ENCODE results near the gene THOC7.

The THOC7 gene

DNA sequence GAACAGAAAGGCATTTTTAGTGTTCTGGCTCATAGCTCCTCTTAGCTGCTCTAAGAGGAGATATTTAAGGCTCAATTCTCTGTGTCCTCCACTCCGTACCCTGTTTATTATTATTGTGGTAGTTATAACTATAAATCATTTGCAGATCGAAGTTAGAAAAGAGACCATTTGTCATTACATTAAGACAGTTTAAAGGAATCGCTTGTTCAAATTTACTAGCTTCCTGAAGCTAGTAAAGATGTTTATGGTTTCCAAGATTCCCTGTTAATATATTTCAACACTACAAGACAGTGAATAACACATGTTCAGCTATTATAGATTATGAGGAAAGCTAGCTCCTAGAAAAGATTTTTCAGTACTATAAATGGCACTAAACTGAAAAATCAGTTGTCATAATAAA is 12.7 kb upstream of the THOC7 start:
- Histone ChIP-seq H3K36me3 (no peaks in the 10 kb centered on the region), H3K27me3 (no peaks in the 10 kb centered on the region), H3K9me3 (no peaks in the 10 kb centered on the region), H3K4me3 (ENCODE audit: low read depth in 1 of 2, low read length in 1 of 2) (no peak overlapping the region), H3K4me1 (ENCODE audit: control insufficient read depth in 1 of 2, insufficient read depth in 1 of 2, low read depth in 1 of 2, low read length in 1 of 2) (peaks cover 10 to 12% of the 10 kb centered on the region in 2 experiments), H3K27ac (no peak overlapping the region)
- TF ChIP-seq, protein P1, sequence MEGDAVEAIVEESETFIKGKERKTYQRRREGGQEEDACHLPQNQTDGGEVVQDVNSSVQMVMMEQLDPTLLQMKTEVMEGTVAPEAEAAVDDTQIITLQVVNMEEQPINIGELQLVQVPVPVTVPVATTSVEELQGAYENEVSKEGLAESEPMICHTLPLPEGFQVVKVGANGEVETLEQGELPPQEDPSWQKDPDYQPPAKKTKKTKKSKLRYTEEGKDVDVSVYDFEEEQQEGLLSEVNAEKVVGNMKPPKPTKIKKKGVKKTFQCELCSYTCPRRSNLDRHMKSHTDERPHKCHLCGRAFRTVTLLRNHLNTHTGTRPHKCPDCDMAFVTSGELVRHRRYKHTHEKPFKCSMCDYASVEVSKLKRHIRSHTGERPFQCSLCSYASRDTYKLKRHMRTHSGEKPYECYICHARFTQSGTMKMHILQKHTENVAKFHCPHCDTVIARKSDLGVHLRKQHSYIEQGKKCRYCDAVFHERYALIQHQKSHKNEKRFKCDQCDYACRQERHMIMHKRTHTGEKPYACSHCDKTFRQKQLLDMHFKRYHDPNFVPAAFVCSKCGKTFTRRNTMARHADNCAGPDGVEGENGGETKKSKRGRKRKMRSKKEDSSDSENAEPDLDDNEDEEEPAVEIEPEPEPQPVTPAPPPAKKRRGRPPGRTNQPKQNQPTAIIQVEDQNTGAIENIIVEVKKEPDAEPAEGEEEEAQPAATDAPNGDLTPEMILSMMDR (IDR thresholded peaks at IDR 0.05) = no peak

DNA sequence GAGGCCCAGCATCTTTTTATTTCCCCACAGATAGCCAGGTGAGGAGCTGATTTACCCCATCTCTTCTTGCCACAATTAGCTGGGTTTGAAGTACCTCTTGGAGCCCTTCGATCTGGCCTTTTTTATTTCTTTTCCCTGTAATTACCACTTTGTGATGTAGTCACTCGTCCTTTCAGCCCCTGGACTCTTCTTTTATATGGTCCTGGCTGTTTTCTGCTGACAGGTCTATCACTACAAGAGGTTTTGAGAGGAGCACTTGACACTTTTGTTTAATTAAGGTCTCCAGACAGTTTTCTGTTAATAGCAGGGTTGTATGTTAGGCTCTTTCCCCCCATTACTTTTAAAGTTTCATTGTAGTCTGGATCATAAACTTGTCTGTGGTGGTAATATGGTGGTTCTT is 11.9 kb upstream of the THOC7 start:
- H3K9me3 ChIP-seq = no peaks in the 10 kb centered on the region
- no peak overlapping the region for H3K4me3 ChIP-seq (ENCODE audit: low read depth in 1 of 2, low read length in 1 of 2)
- no peaks in the 10 kb centered on the region for H3K27me3 ChIP-seq
- TF ChIP-seq, protein P1 (IDR thresholded peaks at IDR 0.05) = no peak
- H3K36me3 ChIP-seq = no peaks in the 10 kb centered on the region
- H3K4me1 ChIP-seq (ENCODE audit: control insufficient read depth in 1 of 2, insufficient read depth in 1 of 2, low read depth in 1 of 2, low read length in 1 of 2) = peaks cover 10 to 12% of the 10 kb centered on the region in 2 experiments
- H3K27ac ChIP-seq = no peak overlapping the region

DNA sequence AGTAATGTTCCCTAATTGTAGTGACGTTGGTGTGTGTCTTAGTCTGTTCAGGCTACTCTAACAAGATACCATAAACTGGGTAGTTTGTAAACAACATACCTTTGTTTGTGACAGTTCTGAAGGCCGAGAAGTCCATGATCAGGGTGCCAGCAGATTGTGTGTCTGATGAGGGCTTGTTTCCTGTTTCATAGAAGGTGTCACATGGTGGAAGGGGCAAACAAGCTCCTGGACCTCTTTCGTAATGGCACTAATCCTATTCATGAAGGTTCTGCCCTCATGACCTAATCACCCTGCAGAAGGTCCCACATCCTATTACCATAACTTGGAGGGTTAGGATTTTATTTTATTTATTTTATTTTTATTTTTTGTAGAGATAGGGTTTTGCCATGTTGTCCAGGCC is 11.2 kb upstream of the THOC7 start:
- no peaks in the 10 kb centered on the region for H3K9me3 ChIP-seq
- TF ChIP-seq, protein P1 (IDR thresholded peaks at IDR 0.05) = no peak
- H3K4me3 ChIP-seq (ENCODE audit: low read depth in 1 of 2, low read length in 1 of 2) = no peak overlapping the region
- H3K27ac ChIP-seq = peak overlapping the region; percentile 71
- peaks cover 10 to 12% of the 10 kb centered on the region in 2 experiments for H3K4me1 ChIP-seq (ENCODE audit: control insufficient read depth in 1 of 2, insufficient read depth in 1 of 2, low read depth in 1 of 2, low read length in 1 of 2)
- no peaks in the 10 kb centered on the region for H3K36me3 ChIP-seq
- no peaks in the 10 kb centered on the region for H3K27me3 ChIP-seq

DNA sequence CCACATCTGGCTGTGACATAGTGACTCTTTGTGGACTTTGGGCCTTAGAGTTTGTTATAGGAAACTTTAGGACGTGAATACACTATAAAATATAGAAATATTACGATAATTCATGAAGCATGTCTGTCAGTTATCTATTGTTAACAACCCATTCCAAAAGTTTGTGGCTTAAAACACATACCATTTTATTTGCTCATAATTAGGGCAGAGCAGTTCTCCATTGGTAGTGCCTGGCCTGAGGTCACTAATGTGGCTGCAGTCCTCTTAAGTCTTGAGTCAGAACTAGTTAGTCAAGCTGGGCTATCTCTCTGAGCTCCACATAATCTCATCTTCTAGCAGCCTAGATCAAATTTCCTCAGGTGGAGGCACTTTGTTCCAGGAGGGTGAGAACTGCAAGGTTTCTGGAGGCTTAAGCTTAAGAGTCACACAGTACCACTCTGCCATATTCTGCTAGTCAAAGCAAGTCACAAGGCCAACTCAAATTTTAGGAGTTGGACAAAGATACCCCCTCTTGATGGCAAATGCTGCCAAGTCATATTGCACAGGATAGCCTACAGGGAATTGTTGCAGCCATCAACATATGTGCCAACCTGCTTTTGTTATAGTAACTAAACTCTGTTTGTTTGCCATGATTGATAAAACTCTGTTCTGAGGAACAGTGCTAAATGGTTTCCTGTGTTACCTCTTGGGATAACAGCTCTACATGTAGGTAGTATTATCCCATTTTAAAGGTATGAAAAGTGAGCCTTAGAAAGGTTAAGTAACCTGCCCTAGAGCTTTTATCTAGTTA is 8.7 kb upstream of the THOC7 start:
- peaks cover 10 to 12% of the 10 kb centered on the region in 2 experiments for H3K4me1 ChIP-seq (ENCODE audit: control insufficient read depth in 1 of 2, insufficient read depth in 1 of 2, low read depth in 1 of 2, low read length in 1 of 2)

DNA sequence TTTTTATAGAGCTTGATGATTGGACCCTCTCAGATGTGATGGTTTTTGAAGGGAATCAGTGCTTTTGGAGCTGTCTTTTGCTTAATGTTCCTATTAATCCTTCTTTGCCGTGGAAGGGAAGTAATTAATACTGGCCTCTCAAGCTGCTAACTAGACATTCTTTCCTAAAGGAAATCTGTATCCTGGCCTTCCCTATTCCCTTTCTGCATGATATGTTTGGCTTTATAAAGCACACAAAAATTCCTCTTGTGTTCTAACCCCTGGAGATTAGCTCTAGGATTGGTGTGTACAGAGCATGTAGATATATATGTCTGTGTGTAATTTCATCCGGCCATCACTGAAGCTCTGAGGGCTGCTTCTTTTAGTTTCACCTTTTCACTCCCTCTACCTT is 7.0 kb upstream of the THOC7 start:
- no peaks in the 10 kb centered on the region for H3K27me3 ChIP-seq
- H3K9me3 ChIP-seq = no peaks in the 10 kb centered on the region
- TF ChIP-seq, protein P1 (IDR thresholded peaks at IDR 0.05) = no peak
- H3K4me3 ChIP-seq (ENCODE audit: low read depth in 1 of 2, low read length in 1 of 2) = no peak overlapping the region
- peaks cover 13 to 16% of the 10 kb centered on the region in 2 experiments for H3K4me1 ChIP-seq (ENCODE audit: control insufficient read depth in 1 of 2, insufficient read depth in 1 of 2, low read depth in 1 of 2, low read length in 1 of 2)
- peaks cover 7% of the 10 kb centered on the region for H3K36me3 ChIP-seq
- no peak overlapping the region for H3K27ac ChIP-seq

More for the DNA sequence above, 8.7 kb upstream of the THOC7 start:
- H3K9me3 ChIP-seq = no peaks in the 10 kb centered on the region
- no peak overlapping the region for H3K4me3 ChIP-seq (ENCODE audit: low read depth in 1 of 2, low read length in 1 of 2)
- TF ChIP-seq, protein P1 (IDR thresholded peaks at IDR 0.05) = no peak
- no peak overlapping the region for H3K27ac ChIP-seq
- peaks cover 7% of the 10 kb centered on the region for H3K36me3 ChIP-seq
- H3K27me3 ChIP-seq = no peaks in the 10 kb centered on the region
